ENCODE data around the gene STAT6. TPM values are rescaled to one million over a fixed set of nuclear protein-coding genes. Genes with fewer than 3 reads are reported as not detected.

STAT6 gene
- total RNA-seq, 1 experiment from 2014 or later, result 44.4 TPM

GRCh38 chr12:57143454-57143853 is 32.3 kb upstream of the STAT6 start:
- Histone ChIP-seq H4K91ac (ENCODE audit: insufficient read length, low read depth, low read length) (no peak overlapping the region), H3T11ph (ENCODE audit: low read length) (no peak overlapping the region), H3K27me3 (ENCODE audit: insufficient read depth, low read length) (no peaks in the 10 kb centered on the region), H2BK5ac (ENCODE audit: insufficient read length, low read length) (no peak overlapping the region), H4K8ac (replicated peaks; ENCODE audit: insufficient read length, low read depth, low read length) (no peak overlapping the region), H3K27ac (ENCODE audit: insufficient read length, low read depth, low read length) (no peak overlapping the region), H2BK120ac (ENCODE audit: low read depth, low read length, poor library complexity, severe bottlenecking) (no peak overlapping the region), H2AK5ac (ENCODE audit: insufficient read length, low read length) (no peak overlapping the region), H2BK12ac (ENCODE audit: insufficient read length, low read depth, low read length) (no peak overlapping the region), H3K56ac (ENCODE audit: insufficient read length, low read depth, low read length) (no peak overlapping the region), H3K9ac (ENCODE audit: extremely low read depth, insufficient read length, low read length) (no peak overlapping the region), H2BK20ac (ENCODE audit: low read depth, low read length, poor library complexity, severe bottlenecking) (no peak overlapping the region), H3K79me1 (ENCODE audit: insufficient read depth, low read depth, low read length, poor library complexity, severe bottlenecking) (no peaks in the 10 kb centered on the region), H3K4ac (ENCODE audit: low read depth, low read length) (no peak overlapping the region), H3K18ac (ENCODE audit: insufficient read length, low read depth, low read length) (no peak overlapping the region), H4K20me1 (ENCODE audit: control insufficient read depth, insufficient read depth, insufficient read length) (no peaks in the 10 kb centered on the region), H3K4me2 (ENCODE audit: insufficient read depth, insufficient read length, low read length) (no peak overlapping the region), H3K9me3 (ENCODE audit: control insufficient read depth, low read depth, low read length) (no peaks in the 10 kb centered on the region), H2BK15ac (ENCODE audit: low read depth, low read length) (no peak overlapping the region), H3K23me2 (ENCODE audit: insufficient read length, low read depth, low read length, poor library complexity, severe bottlenecking) (no peaks in the 10 kb centered on the region), H4K5ac (ENCODE audit: insufficient read length, low read depth, low read length) (no peak overlapping the region), H3K23ac (ENCODE audit: insufficient read length, low read depth, low read length) (no peak overlapping the region), H3K14ac (ENCODE audit: insufficient read depth, low read length) (no peak overlapping the region), H3K79me2 (ENCODE audit: insufficient read depth, low read length) (no peaks in the 10 kb centered on the region), H2AFZ (ENCODE audit: low read length) (no peak overlapping the region), H3K4me1 (ENCODE audit: insufficient read depth, low read length) (no peaks in the 10 kb centered on the region)
- Mint-ChIP-seq H3K4me3 (no peak overlapping the region), H3K36me3 (ENCODE audit: insufficient read depth in 1 of 3, low read depth in 3 of 3) (peaks cover 36 to 98% (median 96%) of the 10 kb centered on the region in 3 experiments; a peak in 6 of 7 replicates), H3K27ac (no peak overlapping the region), H3K9me3 (no peaks in the 10 kb centered on the region), H3K27me3 (ENCODE audit: low read depth) (no peaks in the 10 kb centered on the region), H3K4me1 (peaks cover 12 to 23% of the 10 kb centered on the region in 2 experiments)
- no peak for DNase-seq
- no peak for TF ChIP-seq CTCF (conservative IDR thresholded peaks at IDR 0.05)
- no CpG with 5 or more reads among the region's 4 CpGs for WGBS (ENCODE audit: extremely low coverage, insufficient read length, low lambda C conversion rate)
